A549 (cell line): ENCODE data around the gene CEP44. TPM values are rescaled to one million over a fixed set of nuclear protein-coding genes. Genes with fewer than 3 reads are reported as not detected.

ENCODE experiments used
- ATAC-seq, 2 experiments: fragments of 200-7000 bp in 1 of 2; fragments of >200 bp in 1 of 2; cut with Nextera tagmentation in 1 of 2; cut with Tn5 transposase in 1 of 2; 3 replicates each; pipeline versions ENCODE4 v1.8.0 to v1.9.1; 2018 to 2020; ENCODE audit warnings: mild to moderate bottlenecking in 1 of 2, moderate library complexity in 1 of 2
- CTCF ChIA-PET: fragments of 300-600 bp; sonication (Branson Sonifier 250); formaldehyde crosslinking; extraction: SDS; loops from one replicate; lab custom pipeline; 2021; ENCODE audit warnings: antibody characterized with exemption, inconsistent platforms; lab: Yijun Ruan, JAX
- POLR2A ChIA-PET: fragments of 350-600 bp; formaldehyde crosslinking; extraction: SDS; loops from one replicate; lab custom pipeline; 2021; ENCODE audit warnings: antibody characterized with exemption, inconsistent platforms; lab: Yijun Ruan, JAX
- DNase-seq, 2 experiments: peaks; one replicate each; pipeline versions ENCODE4 v3.0.0 to v3.0.0-alpha.2; 2011 to 2016; ENCODE audit warnings: low read depth in 1 of 2, low spot score in 1 of 2
- FAIRE-seq: peaks from 2 replicates; lab custom pipeline; 2011; peaks lifted over from hg19 to GRCh38; lab: Jason Lieb, UNC
- H3K27ac ChIP-seq, 2 experiments: fragments of >200 bp; sonication (Bioruptor Twin); formaldehyde crosslinking; 3 replicates each; pipeline ENCODE4 v1.5.1; 2016 to 2017
- H3K4me1 ChIP-seq: fragments of >200 bp; sonication (Bioruptor Twin); formaldehyde crosslinking; 3 replicates; pipeline ENCODE4 v1.6.1; 2016
- H3K4me2 ChIP-seq: fragments of >200 bp; sonication (Bioruptor Twin); formaldehyde crosslinking; 3 replicates; pipeline ENCODE4 v1.6.1; 2016
- H3K4me3 ChIP-seq: fragments of >200 bp; sonication (Bioruptor Twin); formaldehyde crosslinking; 3 replicates; pipeline ENCODE4 v1.5.1; 2016
- H3K9me3 ChIP-seq: fragments of >200 bp; sonication (Bioruptor Twin); formaldehyde crosslinking; 3 replicates; pipeline ENCODE4 v1.6.1; 2016
- BCL3 ChIP-seq: fragments of >200 bp; sonication (Bioruptor Twin); formaldehyde crosslinking; IDR thresholded peaks from 3 replicates; pipeline ENCODE4 v1.6.1; 2016
- BHLHE40 ChIP-seq: IDR thresholded peaks from 2 replicates; pipeline ENCODE4 v1.6.1; 2012; ENCODE audit warnings: low read depth, low read length, inconsistent platforms
- CBX2 ChIP-seq: fragments of 200-600 bp; sonication (generic); IDR thresholded peaks from 2 replicates; pipeline ENCODE4 v1.6.1; 2016; ENCODE audit warnings: low read depth, mild to moderate bottlenecking, borderline replicate concordance
- CBX8 ChIP-seq: fragments of 200-600 bp; sonication (generic); IDR thresholded peaks from 2 replicates; pipeline ENCODE4 v1.6.1; 2016
- CEBPB ChIP-seq, 2 experiments: fragments of >200 bp in 1 of 2; sonication (Bioruptor Twin) in 1 of 2; formaldehyde crosslinking in 1 of 2; IDR thresholded peaks; 2 replicates each; pipeline ENCODE4 v1.6.1; 2012 to 2016
- CHD4 ChIP-seq: fragments of 200-600 bp; sonication (generic); IDR thresholded peaks from 2 replicates; pipeline ENCODE4 v1.6.1; 2016; ENCODE audit warnings: antibody characterized with exemption, mild to moderate bottlenecking, borderline replicate concordance
- CTCF ChIP-seq: fragments of >200 bp; sonication (Bioruptor Twin); formaldehyde crosslinking; IDR thresholded peaks from 3 replicates; pipeline ENCODE4 v1.5.1; 2016
- E2F6 ChIP-seq: IDR thresholded peaks from 2 replicates; pipeline ENCODE4 v1.6.1; 2012; ENCODE audit warnings: low read depth, borderline replicate concordance
- ELK1 ChIP-seq: fragments of 150-350 bp; IDR thresholded peaks from 2 replicates; pipeline ENCODE4 v1.6.1; 2014; ENCODE audit warnings: low read depth, mild to moderate bottlenecking, low read length
- EP300 ChIP-seq, 2 experiments: fragments of >200 bp; sonication (Bioruptor Twin); formaldehyde crosslinking; IDR thresholded peaks; 2 replicates in 1 of 2; 3 replicates in 1 of 2; pipeline ENCODE4 v1.6.1; 2016 to 2017
- FOXS1 ChIP-seq: fragments of 250-450 bp; sonication (Bioruptor Pico); IDR thresholded peaks from 2 replicates; pipeline ENCODE4 v1.5.0; 2020; ENCODE audit warnings: mild to moderate bottlenecking, moderate library complexity
- HMGXB4 ChIP-seq: fragments of 250-450 bp; sonication (Bioruptor Pico); IDR thresholded peaks from 2 replicates; pipeline ENCODE4 v1.5.0; 2021; ENCODE audit warnings: mild to moderate bottlenecking, moderate library complexity, borderline replicate concordance
- HOXB13 ChIP-seq: fragments of 250-450 bp; sonication (Bioruptor Pico); IDR thresholded peaks from 2 replicates; pipeline ENCODE4 v1.5.0; 2020; ENCODE audit warnings: low read depth, mild to moderate bottlenecking, moderate library complexity
- KDM5A ChIP-seq: fragments of 200-600 bp; sonication (generic); IDR thresholded peaks from 2 replicates; pipeline ENCODE4 v1.6.1; 2016; ENCODE audit warnings: antibody characterized with exemption, mild to moderate bottlenecking
- NFE2L2 ChIP-seq: fragments of 150-350 bp; conservative IDR thresholded peaks from 2 replicates; pipeline ENCODE4 v1.6.1; 2014; ENCODE audit warnings: low read length
- PHF8 ChIP-seq: fragments of 200-600 bp; sonication (generic); IDR thresholded peaks from 2 replicates; pipeline ENCODE4 v1.6.1; 2016; ENCODE audit warnings: low read depth, mild to moderate bottlenecking, antibody characterized with exemption, moderate library complexity, borderline replicate concordance
- POLR2AphosphoS2 ChIP-seq: conservative IDR thresholded peaks from 2 replicates; pipeline ENCODE4 v1.6.1; 2012; ENCODE audit warnings: low read length, improper control_type of control experiment, inconsistent platforms
- RFX5 ChIP-seq: fragments of 450-650 bp; IDR thresholded peaks from 2 replicates; pipeline ENCODE4 v1.7.1; 2014; ENCODE audit warnings: antibody characterized with exemption, mild to moderate bottlenecking, moderate library complexity
- TP53 ChIP-seq: fragments of 250-450 bp; sonication (Bioruptor Pico); IDR thresholded peaks from 2 replicates; pipeline ENCODE4 v1.5.0; 2021; ENCODE audit warnings: mild to moderate bottlenecking, moderate library complexity
- USF2 ChIP-seq: fragments of 450-650 bp; IDR thresholded peaks from 2 replicates; pipeline ENCODE4 v1.6.1; 2014; ENCODE audit warnings: antibody characterized with exemption
- ZFP36 ChIP-seq: fragments of 450-650 bp; IDR thresholded peaks from 2 replicates; pipeline ENCODE4 v1.6.1; 2014; ENCODE audit warnings: borderline replicate concordance; ENCODE audit not compliant: partially characterized antibody
- ZNF302 ChIP-seq: fragments of 250-450 bp; sonication (Bioruptor Pico); IDR thresholded peaks from 2 replicates; pipeline ENCODE4 v1.9.0; 2021; ENCODE audit warnings: inconsistent platforms, mild to moderate bottlenecking, moderate library complexity
- WGBS: methylation state at CpG from one replicate; pipeline ENCODE4 v1.1.6; 2017; ENCODE audit errors: missing lambda C conversion rate; 5-methylcytosine and 5-hydroxymethylcytosine counted together
- polyA plus RNA-seq, 4 experiments: library from polyadenylated mRNA; depleted of rRNA in 3 of 4; stranded (reverse); fragments of >200 nt; fragmentation: RNase III in 1 of 4; extraction: RNeasy Plus Mini Kit Qiagen cat#74134 plus additional on column Dnase treatment in 1 of 4; gene quantifications; 2 replicates in 3 of 4; 3 replicates in 1 of 4; pipeline ENCODE4 v1.2.3, GENCODE V29; 2011 to 2017

Gene CEP44
- polyA plus RNA-seq, 2 of the 4 experiments (the other 2 are of a cell fraction): 8.0 to 14.1 TPM

GRCh38 chr4:174265916-174266315 is 17.8 kb upstream of the CEP44 start (continued):
- TF ChIP-seq RFX5 (no peak), ELK1 (no peak), PHF8 (no peak), ZFP36 (no peak), CEBPB (IDR thresholded peaks at IDR 0.05) (no peak), ZNF302 (no peak), BHLHE40 (no peak)

GRCh38 chr4:174266416-174266815 is 17.3 kb upstream of the CEP44 start:
- ChIA-PET CTCF (interaction anchor here (1.4 kb wide), 1 partner anchor 15 kb away, joined by 3 read pairs; no protein-coding TSS in a partner anchor), POLR2A (no interaction called here)
- WGBS: 80% methylated on average over 2 of the region's 2 CpGs
- Histone ChIP-seq H3K4me1 (peaks cover 13% of the 10 kb centered on the region; the same call in 2 of the 3 replicates), H3K4me2 (no peak overlapping the region), H3K9me3 (no peaks in the 10 kb centered on the region), H3K4me3 (no peak overlapping the region), H3K27ac (no peak overlapping the region)
- no peak for ATAC-seq
- no peak for FAIRE-seq
- TF ChIP-seq HOXB13 (CRISPR knock-in tag): no peak
- TF ChIP-seq CEBPB (IDR thresholded peaks at IDR 0.05): no peak
- no peak for TF ChIP-seq CHD4
- TF ChIP-seq CBX2: no peak
- no peak for TF ChIP-seq PHF8
- no peak for TF ChIP-seq HMGXB4 (CRISPR knock-in tag)
- TF ChIP-seq NFE2L2: no peak
- TF ChIP-seq BCL3: no peak
- TF ChIP-seq EP300 (IDR thresholded peaks at IDR 0.05): no peak
- TF ChIP-seq E2F6: no peak
- no peak for TF ChIP-seq FOXS1
- TF ChIP-seq CBX8: no peak
- TF ChIP-seq USF2: no peak
- no peak for TF ChIP-seq POLR2AphosphoS2
- no peak for TF ChIP-seq ZNF302
- TF ChIP-seq TP53 (CRISPR knock-in tag): no peak
- no peak for TF ChIP-seq KDM5A
- TF ChIP-seq CTCF: no peak
- TF ChIP-seq RFX5: no peak
- no peak for DNase-seq
